HG03521 (cell line): ENCODE results near the gene FCMR.
A peak's percentile ranks its signal among the peaks of the same experiment; 100 is the strongest.

ENCODE experiments used
- ATAC-seq: cut with Tn5 transposase; IDR thresholded peaks from one replicate; pipeline ENCODE4 v1.9.1; 2021; ENCODE audit warnings: mild to moderate bottlenecking, moderate library complexity; ENCODE audit not compliant: unreplicated experiment

Gene FCMR

GRCh38 chr1:206951318-206952100 is 29.8 kb upstream of the FCMR start:
- ATAC-seq = no peak

DNA sequence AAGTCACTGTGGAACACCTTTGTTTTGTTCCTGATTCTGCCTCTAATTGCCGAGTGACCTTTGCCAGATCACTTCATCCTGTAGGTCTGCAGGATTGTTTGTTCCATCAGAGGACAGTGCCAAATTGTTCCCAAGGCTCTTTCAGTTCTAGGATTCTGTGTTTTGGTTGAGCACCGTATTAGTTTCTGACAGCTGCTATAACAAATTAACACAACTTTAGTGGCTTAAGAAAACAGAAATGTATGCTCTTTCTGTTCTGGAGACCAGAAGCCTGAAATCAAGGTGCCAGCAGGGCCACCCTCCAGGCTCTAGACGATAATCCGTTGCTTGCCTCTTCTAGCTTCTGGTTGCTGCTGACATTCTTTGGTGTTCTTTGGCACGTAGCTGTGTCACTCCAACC is 27.9 kb upstream of the FCMR start:
- no peak for ATAC-seq

- no peak for ATAC-seq
Observed at GRCh38 chr1:206949208-206949607, 27.5 kb upstream of the FCMR start.

DNA sequence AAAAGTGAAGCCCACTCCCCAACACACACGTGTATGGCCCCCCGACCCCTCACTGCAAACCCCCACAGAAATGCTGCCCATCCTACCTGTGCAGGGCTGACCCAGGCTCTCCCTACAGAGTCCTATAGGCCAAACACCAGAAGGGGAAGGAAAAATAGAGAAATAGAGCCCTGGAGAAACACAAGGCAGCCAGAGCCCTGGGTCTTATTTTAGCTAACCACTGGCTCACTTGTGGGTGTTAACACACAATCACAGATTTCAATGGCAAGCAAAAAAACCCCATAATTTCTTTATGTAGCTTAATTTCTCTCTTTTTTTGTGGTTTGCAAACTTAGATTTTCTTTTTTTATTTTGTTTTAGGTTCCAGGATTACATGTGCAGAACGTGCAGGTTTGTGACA is 25.5 kb upstream of the FCMR start:
- ATAC-seq = no peak

GRCh38 chr1:206946261-206946660 is 24.5 kb upstream of the FCMR start, which contains the start of gene PIGR:
TSS of gene PIGR (minus strand) at chr1:206946466. CDS start at chr1:206940531, 5,935 bp downstream.
- ATAC-seq = no peak

GRCh38 chr1:206945779-206946178 is 24.0 kb upstream of the FCMR start:
- no peak for ATAC-seq

- ATAC-seq = no peak
Observed at GRCh38 chr1:206944703-206945102, 23.0 kb upstream of the FCMR start.

- no peak for ATAC-seq
Observed at GRCh38 chr1:206941766-206942418, 20.2 kb upstream of the FCMR start.

DNA sequence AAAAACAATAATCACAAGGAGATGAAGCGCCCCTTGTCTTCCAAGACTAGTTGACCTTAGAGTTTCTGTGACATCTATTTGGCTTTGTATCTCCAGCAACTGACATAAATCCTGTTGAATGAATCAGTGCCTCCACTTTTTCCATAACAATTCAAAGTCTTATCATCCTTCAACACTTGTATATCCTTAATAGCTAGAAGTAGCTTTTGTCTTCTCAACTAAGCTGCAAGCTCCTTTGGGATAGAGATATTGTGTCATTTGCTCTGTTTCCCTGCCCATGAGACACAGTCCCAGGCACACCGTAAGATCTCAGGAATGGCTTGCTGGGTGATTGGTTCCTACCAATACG is 18.8 kb upstream of the FCMR start:
- no peak for ATAC-seq

- ATAC-seq = no peak
Observed at GRCh38 chr1:206939841-206940587, 18.3 kb upstream of the FCMR start.

GRCh38 chr1:206939131-206939530 is 17.4 kb upstream of the FCMR start:
- ATAC-seq = no peak

DNA sequence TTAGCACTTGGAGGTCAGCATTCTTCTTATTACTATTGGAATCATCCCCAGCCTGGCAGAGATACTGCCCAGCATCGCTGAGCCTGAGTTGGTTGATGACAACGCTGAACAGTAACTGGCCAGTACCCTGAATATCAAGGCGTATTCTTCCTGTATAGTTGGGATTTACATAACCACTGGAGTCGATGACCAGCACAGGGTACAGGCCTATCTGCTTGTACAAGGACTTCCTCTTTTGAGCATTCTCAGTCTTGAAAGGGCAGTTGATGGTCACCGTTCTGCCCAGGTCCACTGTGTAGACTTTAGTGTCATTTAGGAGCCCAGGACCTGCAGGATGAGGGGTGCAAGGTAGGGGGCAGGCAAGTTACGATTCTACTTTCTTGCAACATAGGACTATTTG is 15.7 kb upstream of the FCMR start:
- no peak for ATAC-seq

DNA sequence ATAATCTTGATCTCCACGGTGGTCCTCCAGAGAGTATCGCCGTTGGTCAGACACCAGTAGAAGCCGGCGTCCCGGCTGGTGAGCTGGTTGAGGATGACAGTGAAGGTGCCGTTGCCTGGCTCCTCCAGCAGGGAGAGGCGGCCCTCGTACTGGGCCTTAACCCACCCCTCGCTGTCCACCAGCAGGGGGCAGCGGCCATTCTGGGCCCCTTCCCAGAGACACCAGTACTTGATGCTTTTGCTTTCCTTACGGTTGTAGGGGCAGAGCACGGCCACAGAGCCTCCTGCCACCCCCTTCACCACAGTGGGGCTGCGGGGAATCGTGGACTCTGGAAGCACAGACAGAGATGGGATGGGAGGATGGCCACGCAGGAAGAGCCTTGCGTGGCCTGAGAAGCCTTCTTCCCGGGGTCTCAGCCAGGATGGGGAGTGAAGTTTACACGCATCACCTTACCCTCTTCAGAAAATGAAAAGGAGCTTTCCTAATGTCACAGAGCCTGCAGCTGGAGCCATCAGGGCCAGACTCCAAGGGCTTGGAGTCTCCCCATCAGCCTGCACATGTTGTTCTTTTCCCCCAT is 13.8 kb upstream of the FCMR start:
- ATAC-seq = no peak

- ATAC-seq = no peak
Observed at GRCh38 chr1:206933333-206933945, 11.7 kb upstream of the FCMR start.

DNA sequence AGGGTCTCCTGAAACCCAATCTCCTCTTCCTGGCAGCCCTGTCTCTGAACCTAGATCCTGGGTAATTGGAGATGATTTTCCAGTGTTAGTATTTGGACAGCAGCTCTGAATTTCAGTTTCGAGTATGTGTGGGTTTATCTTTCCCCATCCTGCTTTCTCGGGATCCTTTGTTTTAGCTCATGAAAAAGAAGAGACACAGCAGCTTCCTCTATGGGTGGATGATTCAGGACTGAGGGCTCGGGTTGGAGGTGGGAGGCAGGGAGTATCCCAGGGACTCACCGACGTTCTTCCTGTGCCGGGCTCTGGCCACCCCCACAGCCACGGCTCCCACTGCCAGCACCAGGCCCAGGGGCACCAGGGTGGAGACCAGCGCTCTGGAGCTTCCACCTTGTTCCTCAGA is 10.4 kb upstream of the FCMR start:
- no peak for ATAC-seq

- ATAC-seq = no peak
Observed at GRCh38 chr1:206931709-206932108, 10.0 kb upstream of the FCMR start.

DNA sequence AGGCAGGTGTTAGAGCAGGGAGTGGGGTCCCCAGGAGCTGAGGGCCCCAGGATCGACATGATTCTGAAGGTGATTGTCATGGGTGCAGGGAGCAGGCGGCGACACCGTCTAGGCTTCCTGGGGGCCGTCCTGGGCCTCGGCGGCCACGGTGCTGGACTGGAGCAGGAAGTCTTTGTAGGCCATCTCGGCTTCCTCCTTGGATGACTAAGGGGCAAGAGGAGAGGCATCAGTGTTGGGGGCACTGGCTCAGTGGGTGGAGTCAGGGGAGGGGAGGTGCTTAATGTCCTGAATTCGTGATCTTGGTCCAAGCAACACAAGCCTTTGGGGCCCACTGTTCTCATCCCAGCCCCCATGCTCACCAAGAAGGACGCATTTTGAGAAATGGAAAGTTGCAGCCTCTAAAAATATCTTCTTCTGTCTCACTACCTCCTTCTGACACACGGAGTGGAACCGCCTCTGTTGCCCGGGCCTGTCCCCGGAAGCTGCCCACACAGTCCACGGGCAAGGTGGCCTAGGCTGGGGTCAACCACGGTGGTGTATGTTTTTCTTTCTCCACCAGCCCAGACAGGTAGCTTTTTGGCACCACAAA is 8.6 kb upstream of the FCMR start:
- ATAC-seq = peak; percentile 52

DNA sequence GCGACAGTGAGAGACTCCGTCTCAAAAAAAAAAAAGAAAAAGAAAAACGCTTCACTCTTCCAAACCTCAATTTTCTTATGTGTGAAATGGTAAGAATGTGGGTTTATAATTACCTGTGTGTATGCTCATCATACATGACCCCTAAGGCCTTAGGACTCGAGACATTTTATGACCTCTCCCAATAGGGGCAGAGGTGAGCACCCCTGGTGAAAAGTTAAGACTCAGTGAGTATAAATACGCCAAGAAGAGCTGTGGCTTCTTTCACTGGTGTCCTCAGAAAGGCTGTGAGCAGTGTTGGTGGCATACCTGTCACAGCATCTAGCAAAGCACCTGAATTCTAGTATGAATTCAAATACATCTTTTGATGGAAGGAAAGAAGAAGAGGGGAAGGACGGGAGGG is 7.8 kb upstream of the FCMR start:
- ATAC-seq = no peak

- no peak for ATAC-seq
Observed at GRCh38 chr1:206926286-206926685, 4.5 kb upstream of the FCMR start.

DNA sequence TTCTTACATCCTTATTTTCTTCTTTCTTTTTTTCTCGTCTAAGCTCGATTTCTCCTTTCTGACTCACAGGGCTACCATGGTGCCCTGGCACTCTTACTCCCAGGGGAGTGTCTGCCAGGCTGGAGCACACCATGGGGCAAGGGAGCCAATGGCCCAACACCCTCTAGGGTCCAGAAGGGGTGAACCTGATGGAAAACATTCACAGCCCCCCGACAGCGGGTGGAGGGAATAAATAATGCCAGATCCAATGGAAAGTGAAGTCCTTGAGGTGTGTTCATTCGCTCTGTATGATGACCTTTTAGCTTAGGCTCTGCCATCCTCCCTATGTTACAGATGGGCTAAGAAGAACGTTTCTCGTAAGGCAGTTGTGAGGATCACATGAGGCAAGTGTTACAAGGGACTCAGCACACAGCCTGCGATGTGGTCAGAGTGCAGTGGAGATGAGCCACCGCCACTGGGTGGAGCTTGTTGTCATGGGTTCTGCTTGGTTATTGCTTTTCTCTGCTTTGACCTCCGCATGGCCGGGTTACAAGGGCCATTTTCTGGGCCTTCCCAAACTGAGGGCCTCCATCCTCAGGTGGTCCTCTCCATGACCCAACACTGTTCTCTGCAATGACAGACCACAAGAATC is 3.5 kb upstream of the FCMR start:
- peak; percentile 57 for ATAC-seq
